GM18870 (cell line): ENCODE measurements around the gene APP.

Source experiments
- ATAC-seq: cut with Tn5 transposase; IDR thresholded peaks from one replicate; pipeline ENCODE4 v1.9.1; 2021; ENCODE audit warnings: moderate library complexity; ENCODE audit not compliant: unreplicated experiment

APP gene

GRCh38 chr21:26070822-26071425 lies 99.6 kb downstream of the APP start:
- peak; percentile 56 for ATAC-seq

GRCh38 chr21:26070121-26070520 lies 100.4 kb downstream of the APP start:
- ATAC-seq = no peak

- no peak for ATAC-seq
Observed at GRCh38 chr21:26068776-26069175, 101.8 kb downstream of the APP start.

- ATAC-seq = no peak
Observed at GRCh38 chr21:26067836-26068594, 102.6 kb downstream of the APP start.

GRCh38 chr21:26064506-26064905 lies 106.1 kb downstream of the APP start:
- ATAC-seq = no peak

GRCh38 chr21:26061437-26061836 lies 109.1 kb downstream of the APP start:
- no peak for ATAC-seq

- no peak for ATAC-seq
Observed at GRCh38 chr21:26060335-26061115, 110.0 kb downstream of the APP start.

- ATAC-seq = no peak
Observed at GRCh38 chr21:26057477-26058170, 112.9 kb downstream of the APP start.

- no peak for ATAC-seq
Observed at GRCh38 chr21:26055841-26056264, 114.7 kb downstream of the APP start.

GRCh38 chr21:26055010-26055409 lies 115.6 kb downstream of the APP start:
- ATAC-seq = no peak

- ATAC-seq = no peak
Observed at GRCh38 chr21:26052057-26052456, 118.5 kb downstream of the APP start.

GRCh38 chr21:26050857-26051256 lies 119.7 kb downstream of the APP start:
- ATAC-seq = no peak

GRCh38 chr21:26049803-26050202 lies 120.8 kb downstream of the APP start:
- ATAC-seq = no peak

- no peak for ATAC-seq
Observed at GRCh38 chr21:26047279-26047967, 123.1 kb downstream of the APP start.

GRCh38 chr21:26043891-26044290 lies 126.7 kb downstream of the APP start:
- ATAC-seq = no peak

GRCh38 chr21:26042181-26042876 lies 128.2 kb downstream of the APP start:
- ATAC-seq = no peak

- ATAC-seq = no peak
Observed at GRCh38 chr21:26041431-26042180, 129.0 kb downstream of the APP start.

GRCh38 chr21:26036916-26037315 lies 133.7 kb downstream of the APP start:
- ATAC-seq = no peak

- ATAC-seq = no peak
Observed at GRCh38 chr21:26032263-26032662, 138.3 kb downstream of the APP start.
